ENCODE results near the gene DHX9.

Gene DHX9

DNA sequence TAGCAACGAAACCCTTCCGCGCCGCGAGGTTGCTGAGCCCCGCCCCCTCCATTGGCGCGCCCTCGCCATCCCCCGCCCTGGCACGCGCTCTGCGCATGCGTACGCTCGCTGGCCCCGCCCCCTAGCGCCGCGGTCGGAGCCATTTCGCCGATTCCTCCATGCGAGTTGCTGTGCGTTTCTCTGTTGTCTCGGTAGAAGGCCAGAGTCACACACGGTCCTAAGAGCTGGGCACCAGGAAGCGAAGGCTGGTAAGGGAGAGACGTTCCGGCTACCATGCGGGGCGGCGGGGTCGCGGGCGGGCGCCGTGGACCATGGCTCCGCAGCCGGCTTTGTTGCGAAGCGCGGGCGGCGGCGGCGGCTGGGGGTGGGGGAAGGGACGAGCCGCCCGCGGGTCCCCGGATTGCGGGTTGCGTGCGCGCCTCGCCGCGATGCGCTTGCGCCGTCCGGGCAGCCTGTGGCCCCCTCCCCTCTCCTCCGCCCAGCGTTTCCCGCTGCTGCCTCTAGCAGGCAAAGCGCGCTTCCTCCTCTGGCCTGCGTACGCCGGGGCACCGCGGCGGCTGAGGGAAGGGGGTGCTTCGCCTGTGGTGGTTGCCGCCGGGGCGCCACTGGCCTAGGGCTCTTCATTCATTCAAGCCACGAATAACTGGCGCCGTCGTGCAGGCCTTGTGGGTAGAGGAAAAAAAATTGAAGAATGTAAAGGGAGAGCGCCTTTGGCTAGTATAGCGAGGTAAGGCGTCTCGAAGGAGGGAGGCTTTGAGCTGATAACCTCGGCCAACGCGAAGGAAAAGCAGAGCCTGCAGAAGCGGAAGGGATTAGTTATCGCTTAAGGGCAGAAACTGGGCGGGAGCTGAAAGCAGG, at the start of gene DHX9:
TSS of gene DHX9 (plus strand) at position 139 of the 858 bp plus-strand sequence. CDS start 3,220 bp downstream, outside the sequence.
- peak; percentile 95 for DNase-seq

DNA sequence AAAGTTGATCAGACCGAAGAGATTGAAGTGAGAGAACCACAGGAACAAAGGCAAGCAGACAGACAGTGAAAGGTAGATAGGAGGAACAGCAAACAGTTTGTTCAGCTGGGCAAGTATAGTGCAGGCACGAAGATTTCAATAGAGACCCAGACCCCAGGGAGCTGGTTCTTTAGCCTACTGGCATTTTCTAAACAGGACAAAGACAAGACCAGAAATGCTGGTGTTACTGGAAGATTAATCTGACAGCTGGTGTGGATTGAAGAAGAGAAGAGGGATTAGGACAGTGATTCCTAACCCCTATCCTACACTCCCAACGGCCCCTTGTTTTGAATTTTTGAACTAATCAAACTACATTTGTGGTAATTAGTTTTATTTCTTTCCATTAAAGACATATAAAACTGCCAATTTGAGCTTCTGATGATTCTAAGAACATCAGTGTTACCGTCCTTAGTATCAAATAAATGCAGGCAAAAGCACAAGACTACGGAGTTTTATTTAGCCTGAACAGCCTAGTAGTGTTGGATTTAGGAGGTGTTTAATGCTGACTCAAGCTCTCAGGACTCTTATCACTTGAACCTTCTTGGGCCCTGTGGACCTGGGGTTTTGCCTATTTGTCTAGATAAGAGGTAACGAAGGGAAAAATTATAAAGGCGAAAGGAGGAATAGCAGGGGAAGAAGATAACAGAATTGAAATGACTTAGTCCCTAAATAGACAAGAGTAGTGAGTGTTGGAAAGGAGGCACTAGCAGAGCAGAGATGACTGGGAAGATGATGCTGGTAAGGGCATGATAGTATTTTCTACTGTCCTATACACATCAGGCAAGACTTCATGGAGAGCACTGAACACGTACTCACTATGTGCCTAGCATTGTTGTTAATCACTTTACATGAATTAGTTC, 47.6 kb upstream of the DHX9 start:
- DNase-seq, result no peak

DNA sequence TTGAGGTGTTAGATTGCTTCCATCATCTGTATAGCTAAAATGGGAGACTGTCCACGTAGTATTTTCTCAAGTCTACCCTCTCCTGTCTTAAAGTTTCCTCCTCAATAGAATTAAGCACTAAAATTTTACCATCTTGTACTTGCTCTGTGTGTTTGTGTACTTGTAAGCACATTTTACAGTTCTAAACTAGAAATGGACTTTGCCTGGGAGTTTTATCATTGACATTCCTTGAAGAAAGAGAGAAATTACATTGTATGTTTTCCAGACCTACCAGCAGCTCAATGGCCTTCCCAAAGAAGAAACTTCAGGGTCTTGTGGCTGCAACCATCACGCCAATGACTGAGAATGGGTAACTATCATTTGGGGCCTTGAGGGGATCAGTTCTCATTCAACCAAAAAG, 45.1 kb upstream of the DHX9 start:
- no peak for DNase-seq

DNA sequence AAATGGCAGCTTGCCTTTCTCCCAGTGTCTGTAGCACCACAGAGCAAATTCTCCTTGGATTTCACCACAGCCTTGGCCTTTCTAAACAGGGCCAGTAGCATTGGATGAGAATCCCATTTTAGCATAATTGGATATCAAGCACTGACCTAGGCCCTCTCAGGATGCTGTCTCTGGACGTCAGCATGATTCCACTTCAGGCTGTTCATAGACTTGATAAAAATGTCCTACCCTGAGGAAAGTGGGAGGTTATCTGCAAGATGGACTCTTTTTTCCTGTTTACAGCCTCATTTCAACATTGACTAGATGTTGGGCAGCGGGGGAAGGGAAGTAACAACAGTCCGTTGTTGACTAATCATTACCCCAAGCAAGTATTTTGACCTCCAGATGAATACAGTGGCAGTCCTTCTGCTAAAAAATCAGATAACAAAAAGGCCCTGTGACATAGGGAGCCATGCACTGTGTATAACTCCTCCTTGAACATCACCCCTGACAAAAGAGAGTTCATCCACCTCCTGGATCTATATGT, 44.4 kb upstream of the DHX9 start:
- DNase-seq, result no peak

DNA sequence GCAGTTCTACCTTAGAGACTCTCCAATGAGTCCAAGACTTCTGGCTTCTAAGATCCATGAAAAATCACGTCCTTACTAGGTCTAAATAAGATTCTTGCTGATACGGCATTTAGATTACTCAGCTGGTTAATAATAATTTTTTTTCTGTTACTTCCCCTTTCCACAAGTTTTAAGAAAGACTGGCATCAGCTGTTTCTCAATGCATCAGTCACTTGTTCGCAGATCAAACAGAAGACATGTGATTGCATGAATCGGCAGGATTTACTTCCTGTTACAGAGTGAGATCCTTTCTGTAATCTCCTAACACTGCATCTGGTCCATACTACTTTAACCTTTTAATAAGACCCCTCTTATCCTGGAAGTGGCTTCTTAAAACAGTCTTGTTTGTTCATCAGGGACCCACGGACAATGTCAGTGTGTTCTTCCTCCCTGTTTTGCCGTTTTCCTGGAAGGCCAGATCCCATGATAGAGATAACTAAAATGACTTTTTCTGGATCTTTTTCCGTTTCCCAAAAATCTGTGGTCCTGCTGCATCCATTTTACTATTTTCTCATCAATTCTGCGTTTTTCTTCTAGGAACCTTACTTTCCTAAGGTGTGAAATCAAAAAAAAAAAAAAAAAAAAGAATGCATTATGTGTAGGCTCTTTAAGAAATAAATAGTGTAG, 43.5 kb upstream of the DHX9 start:
- DNase-seq, result no peak

DNA sequence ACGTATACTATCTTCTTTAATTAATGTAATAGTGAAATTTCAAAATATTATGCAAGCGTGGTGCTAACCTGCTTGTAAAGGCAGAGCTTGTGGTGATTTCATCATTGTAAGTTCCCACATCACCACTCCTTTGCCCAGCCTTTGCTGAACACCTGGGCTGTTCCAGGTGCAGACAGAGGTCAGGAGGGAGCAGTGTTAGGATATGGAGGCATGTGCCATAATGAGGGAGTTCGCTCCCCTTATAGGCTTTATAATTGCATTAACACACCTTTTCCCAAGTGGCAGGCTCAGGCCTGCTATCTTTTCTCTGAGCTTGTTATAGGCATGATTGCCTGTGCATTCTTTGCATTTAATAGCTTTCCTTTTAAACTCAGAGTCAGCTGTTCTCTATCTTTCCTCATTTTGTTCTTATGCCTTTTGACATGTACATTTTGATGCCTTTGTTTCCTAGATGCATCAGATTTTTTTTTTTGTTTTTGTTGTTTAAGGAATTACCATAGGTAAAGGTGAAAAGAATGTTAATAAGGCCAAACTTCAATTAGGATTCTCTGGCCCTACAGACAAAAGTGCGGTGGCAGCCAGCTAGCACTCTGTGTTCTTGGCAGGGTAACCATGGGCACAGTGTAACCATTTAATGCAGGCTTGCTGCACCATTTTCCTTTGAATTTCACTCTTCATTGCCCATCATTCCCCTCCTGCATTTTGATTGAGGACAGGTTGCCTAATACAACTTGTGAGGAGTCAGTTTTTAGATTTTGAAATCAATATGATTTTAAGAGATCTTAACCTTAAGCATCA, 36.9 kb upstream of the DHX9 start:
- DNase-seq, result no peak

DNA sequence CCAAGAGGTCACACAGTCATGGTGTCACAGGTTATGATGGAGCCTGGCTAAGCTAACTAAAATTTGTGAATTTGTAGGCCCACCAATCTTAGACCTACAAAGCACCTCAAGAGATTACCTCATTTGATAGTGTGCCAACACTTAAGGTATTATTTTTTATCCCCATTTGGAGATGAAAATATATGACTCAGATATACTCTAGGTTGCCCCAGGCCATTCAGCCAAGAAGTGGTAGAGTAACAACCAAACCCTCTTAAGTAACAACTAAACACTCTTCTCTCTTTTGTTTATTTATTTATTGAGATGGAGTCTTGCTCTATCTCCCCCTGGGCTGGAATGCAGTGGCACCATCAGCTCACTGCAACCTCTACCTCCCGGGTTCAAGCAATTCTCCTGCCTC, 35.3 kb upstream of the DHX9 start:
- no peak for DNase-seq

DNA sequence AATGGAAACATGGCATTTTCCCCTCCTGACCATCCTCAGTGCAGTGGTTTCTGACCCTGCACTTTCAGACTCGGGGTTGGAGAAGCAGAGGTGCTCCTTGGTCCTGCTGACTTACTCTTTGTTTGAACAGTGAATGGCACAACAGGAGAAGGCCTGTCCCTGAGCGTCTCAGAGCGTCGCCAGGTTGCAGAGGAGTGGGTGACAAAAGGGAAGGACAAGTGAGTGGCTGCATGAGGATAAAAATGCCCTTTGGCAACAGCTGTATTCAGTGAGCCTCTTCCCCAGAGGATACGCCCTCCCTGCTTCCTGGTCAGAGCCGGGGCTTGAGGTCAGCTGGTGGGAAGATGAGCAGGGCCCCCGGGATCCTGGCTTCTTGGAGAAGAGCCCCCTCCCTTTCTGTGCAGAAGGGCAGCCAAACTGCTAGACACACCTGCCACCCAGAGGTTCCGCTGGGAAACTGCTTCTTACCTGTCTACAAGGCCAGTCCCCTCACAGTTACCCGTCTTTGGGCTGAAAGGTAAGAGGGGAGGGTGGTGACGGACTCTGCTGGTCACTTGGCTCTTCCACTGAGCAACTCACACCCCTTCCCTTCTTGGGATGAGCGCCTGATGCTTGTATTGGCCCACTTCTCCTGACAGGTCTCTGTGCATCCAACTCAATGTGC, 33.0 kb upstream of the DHX9 start:
- no peak for DNase-seq

DNA sequence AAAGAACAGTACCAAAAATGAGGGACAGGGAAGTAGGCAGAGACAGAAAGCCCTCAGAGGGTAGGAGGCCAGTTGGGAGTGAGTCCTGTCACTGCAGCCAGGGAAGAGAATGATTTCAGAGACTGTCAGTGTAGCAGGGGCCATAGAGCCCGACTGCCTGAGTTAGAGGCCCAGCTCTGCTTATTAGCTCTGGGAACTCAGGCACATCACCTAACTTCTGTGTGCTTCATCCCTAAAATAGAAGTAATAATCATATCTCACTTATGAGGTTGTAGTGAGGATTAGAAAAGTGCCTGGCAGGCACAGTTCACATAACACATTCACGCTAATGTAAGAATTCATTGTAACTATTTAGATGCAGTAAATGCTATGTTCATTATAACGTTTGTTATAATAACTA, 31.2 kb upstream of the DHX9 start:
- no peak for DNase-seq

DNA sequence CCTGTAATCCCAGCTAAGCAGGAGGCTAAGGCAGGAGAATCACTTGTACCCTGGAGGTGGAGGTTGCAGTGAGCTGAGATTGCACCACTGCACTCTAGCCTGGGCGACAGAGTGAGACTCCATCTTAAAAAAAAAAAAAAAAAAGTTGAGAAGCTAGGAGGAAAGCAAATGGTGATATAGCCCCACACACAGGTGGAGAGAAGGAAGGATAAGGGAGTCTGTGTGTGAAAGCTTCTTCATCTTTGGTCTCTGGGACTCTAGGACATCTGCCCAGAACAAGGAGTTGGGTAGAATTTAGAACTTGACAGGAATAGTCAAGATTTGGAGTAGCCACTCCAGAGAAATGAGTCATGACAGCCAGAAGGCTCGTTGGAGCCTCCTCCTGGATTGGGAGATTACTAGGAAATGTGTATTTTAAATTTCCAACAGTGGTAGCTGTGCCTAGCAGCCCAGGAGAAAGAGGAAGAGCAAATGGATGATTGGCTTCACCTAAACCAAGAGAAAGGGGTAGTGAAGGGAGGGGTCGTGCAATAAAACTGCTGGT, 29.7 kb upstream of the DHX9 start:
- DNase-seq, result no peak

DNA sequence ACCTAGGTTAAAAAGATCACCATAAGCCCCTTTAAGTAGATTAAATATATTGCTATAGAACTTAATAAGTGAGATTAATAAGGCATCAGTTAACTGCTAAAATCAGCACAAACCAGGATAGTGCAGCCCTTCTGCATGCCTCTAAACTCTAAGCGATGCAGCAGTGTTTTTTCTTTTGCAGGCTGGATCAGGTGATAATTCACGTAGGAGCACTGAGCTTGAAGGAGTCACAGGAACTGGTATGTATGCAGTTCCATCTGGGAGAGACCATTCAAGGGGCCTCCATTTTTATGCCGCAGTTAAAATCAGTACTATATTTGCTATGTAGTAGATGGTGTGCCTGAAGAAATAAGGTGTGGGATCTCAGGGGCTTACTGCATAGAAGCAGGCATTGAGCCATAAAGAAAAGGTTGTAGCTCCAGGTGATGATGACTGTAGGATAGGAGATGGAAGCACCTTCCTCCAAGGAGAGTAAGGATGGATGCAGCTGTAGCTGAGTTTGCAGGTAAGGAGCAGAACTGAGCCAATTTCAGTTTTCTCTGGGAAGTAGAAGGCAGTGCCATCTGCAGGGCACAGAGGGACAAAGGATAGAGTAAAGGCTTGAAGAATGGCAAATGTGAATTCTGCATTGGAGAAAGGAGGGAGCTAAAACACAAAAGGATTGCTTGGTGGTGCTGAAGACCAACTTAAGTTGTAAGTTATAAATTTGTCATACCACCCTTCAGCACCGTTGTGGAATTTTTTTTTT, 27.0 kb upstream of the DHX9 start:
- DNase-seq, result no peak

DNA sequence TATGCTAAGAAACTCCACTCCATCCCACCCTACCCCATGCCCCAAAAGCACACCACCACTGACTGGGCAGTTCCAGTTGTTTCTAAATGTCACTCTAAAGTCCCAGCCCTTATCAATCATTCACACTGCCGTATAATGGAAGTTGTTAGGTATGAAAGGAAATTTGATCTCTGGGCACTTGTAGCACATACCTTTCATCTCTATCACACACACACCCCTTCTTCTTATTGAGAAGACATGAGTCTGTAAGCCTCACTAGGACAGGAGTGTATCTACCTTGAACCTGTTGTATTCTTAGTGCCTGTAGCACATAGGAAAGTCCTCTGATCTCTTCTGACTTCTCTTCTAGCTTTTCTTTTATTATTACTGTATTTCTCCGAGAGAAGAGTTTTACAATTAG, 22.3 kb upstream of the DHX9 start:
- no peak for DNase-seq

DNA sequence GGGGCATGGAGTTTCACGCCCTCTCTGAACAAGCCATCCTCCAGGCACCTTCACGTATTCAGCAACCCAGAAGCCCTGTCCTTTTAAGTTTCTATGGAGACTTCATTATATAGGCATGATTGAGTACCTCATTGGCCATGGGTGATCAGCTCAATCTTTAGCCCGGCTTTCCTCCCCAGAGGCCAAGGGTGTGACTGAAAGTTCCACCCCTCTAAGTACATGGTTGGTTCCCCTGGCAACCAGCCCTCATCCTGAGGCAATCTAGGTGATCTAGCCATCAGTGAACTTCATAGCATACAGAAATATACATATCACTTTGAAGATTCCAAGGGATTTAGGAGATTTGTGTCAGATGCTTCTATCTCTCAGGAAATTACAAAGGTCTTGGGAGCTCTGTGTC, 21.3 kb upstream of the DHX9 start:
- DNase-seq, result no peak

DNA sequence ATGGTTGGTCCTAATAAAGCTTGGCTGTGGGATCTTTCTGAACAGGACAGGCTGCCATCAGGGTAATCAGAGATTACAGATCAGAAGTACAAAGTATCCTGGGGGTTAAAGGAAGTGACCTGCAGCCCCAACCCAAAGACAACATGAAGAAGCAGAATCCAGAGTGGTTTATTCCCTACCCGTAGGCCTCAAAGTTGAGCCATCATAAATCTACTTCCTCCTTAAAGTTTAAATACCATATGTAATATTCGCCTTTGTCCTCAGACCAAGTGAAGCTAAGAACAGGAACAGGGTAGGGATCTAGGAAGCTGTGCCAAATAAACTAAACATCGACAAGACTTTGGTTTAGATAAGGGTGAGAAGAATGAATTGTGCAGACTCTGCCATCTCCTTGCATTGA, 15.9 kb upstream of the DHX9 start:
- no peak for DNase-seq

DNA sequence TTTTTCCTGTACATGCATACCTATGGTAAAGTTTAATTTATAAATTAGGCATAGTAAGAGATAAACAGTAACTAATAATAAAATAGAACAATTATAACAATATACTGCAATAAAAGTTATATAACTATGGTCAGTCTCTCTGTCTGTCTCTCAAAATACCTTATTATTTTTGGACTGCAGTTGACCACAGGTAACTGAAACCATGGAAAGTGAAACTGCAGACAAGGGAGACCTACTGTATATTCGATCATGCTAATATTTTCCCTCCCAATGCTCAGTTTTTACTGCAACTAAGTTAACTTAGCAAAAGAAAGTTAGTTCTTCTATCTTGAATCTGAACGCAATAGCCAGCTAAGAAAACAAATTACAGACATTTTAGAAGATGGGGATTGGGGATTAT, 12.3 kb upstream of the DHX9 start:
- DNase-seq, result no peak

DNA sequence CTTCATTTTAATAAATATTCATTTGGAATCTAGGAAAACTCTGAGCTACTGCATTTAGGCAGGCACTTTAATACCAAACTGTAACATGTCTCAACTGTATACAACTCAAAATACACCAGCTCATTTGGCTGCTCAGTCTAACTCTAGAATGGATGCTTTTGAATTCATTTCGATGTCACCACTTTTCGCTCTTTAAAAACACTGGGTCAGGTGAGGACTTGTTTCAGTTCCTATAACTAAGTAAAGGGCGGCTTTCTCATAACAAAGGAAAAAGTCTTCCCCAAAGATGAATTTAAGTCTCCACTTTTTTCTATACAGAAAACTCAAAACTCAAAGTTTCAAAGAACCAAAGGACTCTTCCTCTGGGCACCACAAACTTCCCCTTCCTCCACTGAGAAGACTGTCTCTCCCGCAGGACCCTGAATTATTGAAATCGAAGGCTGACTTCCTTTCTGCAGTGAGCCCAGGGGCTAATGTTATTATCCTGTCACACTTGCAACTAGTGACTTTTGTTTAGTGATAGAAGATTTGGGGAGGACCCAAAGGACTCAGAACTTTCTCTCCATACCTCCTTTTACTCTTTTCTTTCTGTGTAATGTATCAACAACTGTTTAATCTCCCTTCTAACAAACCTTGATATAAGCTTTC, 9.7 kb upstream of the DHX9 start:
- DNase-seq, result no peak

DNA sequence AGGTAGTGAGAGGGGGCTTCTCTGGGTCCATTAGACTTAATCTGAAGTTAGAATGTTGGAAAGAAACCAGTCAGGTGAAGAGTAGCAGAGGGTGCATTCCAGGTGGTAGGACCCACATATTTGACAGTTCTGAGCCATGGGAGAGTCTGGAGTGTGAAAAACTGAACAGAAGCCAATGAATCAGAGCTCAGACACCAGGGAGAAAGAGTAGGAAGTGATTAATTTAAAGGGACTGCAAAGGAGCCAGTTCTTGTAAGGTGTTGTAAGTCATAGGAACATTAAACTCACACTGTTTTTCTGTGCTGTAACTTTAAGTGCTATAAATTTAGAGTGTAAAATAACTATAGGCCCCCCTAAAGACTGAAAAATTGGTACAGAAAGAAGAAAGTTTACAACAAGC, 5.9 kb upstream of the DHX9 start:
- no peak for DNase-seq

DNA sequence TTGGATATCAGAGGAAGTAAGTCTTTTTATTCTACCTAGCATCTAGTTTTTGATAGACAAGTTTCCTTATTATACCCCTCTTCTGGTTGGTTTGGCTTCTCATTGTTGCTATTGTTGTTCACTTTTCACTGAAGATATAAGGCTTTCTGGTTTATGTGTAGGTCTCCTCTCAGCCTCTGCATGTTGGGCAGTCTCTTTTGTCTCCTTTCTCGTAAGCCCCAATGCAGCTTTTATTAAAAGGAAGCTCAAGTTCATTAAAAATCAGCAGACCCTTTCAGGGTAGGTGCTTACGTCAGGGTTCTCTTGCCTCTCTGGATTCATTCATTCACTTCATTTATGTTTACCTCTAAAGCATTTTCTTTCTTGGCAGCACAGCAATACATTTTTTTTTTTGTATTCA, 4.8 kb upstream of the DHX9 start:
- DNase-seq, result no peak

DNA sequence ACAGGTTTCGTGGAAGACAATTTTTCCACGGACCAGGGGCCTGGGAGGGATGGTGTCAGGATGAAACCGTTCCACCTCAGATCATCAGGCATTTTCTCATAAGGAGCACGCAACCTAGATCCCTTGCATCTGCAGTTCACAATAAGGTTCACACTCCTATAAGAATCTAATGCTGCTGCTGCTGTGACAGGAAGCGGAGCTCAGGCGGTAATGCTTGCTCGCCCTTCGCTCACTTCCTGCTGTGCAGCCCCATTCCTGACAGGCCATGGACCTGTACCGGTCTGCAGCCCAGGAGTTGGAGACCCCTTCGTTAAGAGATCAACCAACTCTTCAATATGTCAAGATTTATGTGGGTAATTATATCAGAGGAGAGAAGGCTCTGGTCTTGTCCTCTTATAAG, 3.3 kb upstream of the DHX9 start:
- DNase-seq, result no peak

DNA sequence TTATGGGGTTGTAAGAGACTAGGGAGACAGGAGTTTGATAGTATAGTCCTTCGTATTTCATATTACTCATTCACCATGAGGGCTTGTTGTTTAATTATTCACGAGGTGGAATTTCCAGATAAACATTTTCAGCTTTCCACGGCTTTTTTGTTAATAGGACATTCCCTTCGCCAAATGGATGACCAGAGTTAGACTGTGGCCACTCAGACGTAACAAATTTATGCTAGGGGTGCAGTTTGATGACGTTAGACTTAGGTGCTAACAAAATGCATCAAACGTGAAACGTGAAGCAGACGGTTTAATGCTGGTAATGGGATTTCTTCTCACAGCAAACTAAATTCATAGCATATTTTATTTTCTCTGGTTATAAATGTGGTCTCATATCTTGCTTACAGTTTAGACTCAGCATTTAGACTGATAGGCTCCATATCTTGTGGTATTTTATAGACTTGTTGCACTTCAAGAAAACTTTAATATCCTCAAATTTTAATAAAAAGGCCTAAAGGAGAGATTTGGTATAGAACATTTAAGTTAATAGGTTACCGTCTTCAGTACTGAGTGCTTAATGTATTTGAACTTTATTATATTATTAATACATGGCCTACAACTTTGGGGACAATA, 2.3 kb downstream of the DHX9 start:
- DNase-seq, result no peak
